Spleen (tissue), 11 donors: Measurements from ENCODE around the gene HJURP. TPM values are rescaled to one million over a fixed set of nuclear protein-coding genes. Genes with fewer than 3 reads are reported as not detected.
A peak's percentile ranks its signal among the peaks of the same experiment; 100 is the strongest.

Source experiments
- DNase-seq: peaks from one replicate; pipeline ENCODE4 v3.0.0-alpha.2; 2020
- H3K27ac ChIP-seq, 8 donors: fragments of 200-600 bp; sonication (generic) in 7 of 8; 1 replicate in 4 of 8; 2 replicates in 4 of 8; pipeline versions ENCODE4 v1.5.0 to v1.8.0; 2016 to 2021; ENCODE audit warnings: inconsistent platforms in 4 of 8, mild to moderate bottlenecking in 4 of 8, moderate library complexity in 1 of 8
- H3K27me3 ChIP-seq, 7 donors: fragments of 200-600 bp; sonication (generic) in 6 of 7; replicated peaks in 1 of 7; 1 replicate in 4 of 7; 2 replicates in 3 of 7; pipeline versions ENCODE4 v1.5.0 to v1.8.0; 2016 to 2021; ENCODE audit warnings: inconsistent platforms in 3 of 7, mild to moderate bottlenecking in 1 of 7
- H3K36me3 ChIP-seq, 6 donors: fragments of 200-600 bp; sonication (generic) in 5 of 6; 1 replicate in 4 of 6; 2 replicates in 2 of 6; pipeline versions ENCODE4 v1.5.0 to v1.8.0; 2016 to 2021; ENCODE audit warnings: inconsistent platforms in 2 of 6
- H3K4me1 ChIP-seq, 6 donors: fragments of 200-600 bp; sonication (generic) in 5 of 6; 1 replicate in 3 of 6; 2 replicates in 3 of 6; pipeline versions ENCODE4 v1.5.0 to v1.8.0; 2016 to 2021; ENCODE audit warnings: inconsistent platforms in 3 of 6
- H3K4me3 ChIP-seq, 8 donors: fragments of 200-600 bp; sonication (generic) in 7 of 8; 1 replicate in 4 of 8; 2 replicates in 4 of 8; pipeline versions ENCODE4 v1.5.0 to v1.8.0; 2016 to 2021; ENCODE audit warnings: inconsistent platforms in 4 of 8, mild to moderate bottlenecking in 4 of 8, moderate library complexity in 2 of 8
- H3K9me3 ChIP-seq, 8 donors: fragments of 200-600 bp; sonication (generic) in 7 of 8; 1 replicate in 4 of 8; 2 replicates in 4 of 8; pipeline versions ENCODE4 v1.5.0 to v1.8.0; 2016 to 2021; ENCODE audit warnings: inconsistent platforms in 4 of 8
- POLR2A ChIP-seq, 3 donors: fragments of 450-650 bp; IDR thresholded peaks; one replicate each; pipeline ENCODE4 v1.5.1; 2017; ENCODE audit warnings: antibody characterized with exemption in 3 of 3, mild to moderate bottlenecking in 1 of 3
- POLR2AphosphoS5 ChIP-seq, 3 donors: sonication (generic); formaldehyde crosslinking; IDR thresholded peaks; one replicate each; pipeline ENCODE4 v1.5.1; 2017; ENCODE audit warnings: antibody characterized with exemption in 3 of 3
- WGBS, 5 donors: extraction: QIAGEN DNeasy Blood & Tissue Kit in 3 of 5; methylation state at CpG; one replicate each; pipeline versions ENCODE4 v1.1.5 to v1.1.7; 2013 to 2018; 5-methylcytosine and 5-hydroxymethylcytosine counted together
- intact Hi-C: fragments of 100-400 bp; cut with DNase I; formaldehyde crosslinking; loops from one replicate; pipeline ENCODE4 v1.15.0; 2023; ENCODE audit warnings: low total_unique reads
- polyA plus RNA-seq, 3 donors: library from polyadenylated mRNA; stranded (reverse); fragments of 200-250 nt; gene quantifications; one replicate each; pipeline ENCODE4 v1.2.1, GENCODE V29; 2013
- total RNA-seq, 7 donors: library from RNA; depleted of rRNA in 3 of 7; stranded (reverse); fragments of >200 nt in 3 of 7; fragmentation: NEBNext Ultra II Directional in 4 of 7; extraction: Animal tissue kit (Norgen Biotek cat#: 25700) in 4 of 7; gene quantifications; one replicate each; pipeline versions ENCODE4 v1.1.0 to v1.2.1, GENCODE V29; 2016 to 2021
- TF ChIP-seq, protein P1 (sequence below), 11 experiments: fragments of 200-600 bp in 7 of 11; fragments of 450-650 bp in 4 of 11; sonication (generic) in 4 of 11; IDR thresholded peaks in 8 of 11; conservative IDR thresholded peaks in 3 of 11; 1 replicate in 7 of 11; 2 replicates in 4 of 11; pipeline versions ENCODE4 v1.4.0 to v1.8.0; 2016 to 2021; ENCODE audit warnings: antibody characterized with exemption in 11 of 11, inconsistent platforms in 4 of 11, mild to moderate bottlenecking in 1 of 11
- donor health status: healthy with polysubstance abuse.
- donor health status: DM: no; HTN: no; CAD: no; lungs with moderate emphysema.
- donor health status: DM: no; HTN: no; CAD: no.
- donor health status: Bipolar disorder and iron deficiency.
- donor health status: healthy.
- donor health status: DM: no; HTN: no; CAD: no.
- donor health status: DM: yes; HTN: yes; CAD: no.

Gene HJURP
- total and polyA plus RNA-seq, 10 donors: 1.4 to 7.4 (median 5.2) TPM

DNA sequence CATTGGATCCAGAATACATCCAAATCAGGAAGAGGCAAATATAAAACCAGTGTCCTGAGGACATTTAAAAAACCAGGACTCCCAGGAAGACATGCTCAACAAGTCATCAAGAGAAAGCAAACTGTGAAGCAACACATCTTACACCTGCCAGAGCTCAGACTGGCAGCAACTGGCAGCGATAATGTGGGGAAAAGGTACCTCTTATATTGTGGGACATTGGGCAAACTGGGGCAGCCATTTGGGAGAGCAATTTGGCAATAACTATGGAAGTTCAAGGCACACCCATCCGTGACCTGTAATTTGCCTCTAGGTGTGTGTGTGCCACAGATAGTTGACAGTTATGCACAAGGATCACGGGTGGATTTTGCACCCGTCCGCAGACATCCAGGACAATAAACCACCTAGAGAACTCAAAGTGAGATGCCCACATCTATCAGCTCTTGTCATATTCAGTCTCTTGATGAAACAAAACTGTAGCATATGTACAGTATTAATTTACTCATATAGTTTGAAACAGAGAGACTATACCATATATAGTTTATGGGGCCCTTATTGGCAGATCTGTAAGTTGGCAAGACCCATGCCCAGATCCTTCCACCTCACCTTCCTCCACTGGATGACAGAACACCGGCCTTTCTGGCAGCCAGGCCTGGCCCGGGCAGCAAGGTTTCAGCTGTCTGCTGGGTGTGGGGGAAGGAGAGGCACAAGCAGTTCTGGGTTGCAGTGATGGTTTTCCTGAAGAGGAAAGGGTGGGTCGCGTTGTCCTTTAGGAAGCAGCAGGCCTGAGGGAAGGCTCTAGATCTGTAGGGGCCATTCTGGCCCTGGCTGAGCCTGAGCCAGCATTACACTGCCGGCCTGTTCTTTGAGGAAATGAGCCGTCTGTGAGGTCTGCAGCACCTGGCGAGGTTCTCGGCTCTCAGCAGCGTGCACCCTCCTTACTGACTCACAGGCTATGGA lies 18.8 kb downstream of the HJURP start:
- Histone ChIP-seq H3K9me3 (no peaks in the 10 kb centered on the region), H3K4me3 (no peak overlapping the region), H3K27ac (no peak overlapping the region), H3K27me3 (no peaks in the 10 kb centered on the region), H3K4me1 (no peaks in the 10 kb centered on the region), H3K36me3 (peaks cover 0 to 68% (median 0%) of the 10 kb centered on the region in 6 donors)
- TF ChIP-seq POLR2AphosphoS5 (IDR thresholded peaks at IDR 0.05) (no peak), POLR2A (IDR thresholded peaks at IDR 0.05) (no peak)
- TF ChIP-seq, protein P1, sequence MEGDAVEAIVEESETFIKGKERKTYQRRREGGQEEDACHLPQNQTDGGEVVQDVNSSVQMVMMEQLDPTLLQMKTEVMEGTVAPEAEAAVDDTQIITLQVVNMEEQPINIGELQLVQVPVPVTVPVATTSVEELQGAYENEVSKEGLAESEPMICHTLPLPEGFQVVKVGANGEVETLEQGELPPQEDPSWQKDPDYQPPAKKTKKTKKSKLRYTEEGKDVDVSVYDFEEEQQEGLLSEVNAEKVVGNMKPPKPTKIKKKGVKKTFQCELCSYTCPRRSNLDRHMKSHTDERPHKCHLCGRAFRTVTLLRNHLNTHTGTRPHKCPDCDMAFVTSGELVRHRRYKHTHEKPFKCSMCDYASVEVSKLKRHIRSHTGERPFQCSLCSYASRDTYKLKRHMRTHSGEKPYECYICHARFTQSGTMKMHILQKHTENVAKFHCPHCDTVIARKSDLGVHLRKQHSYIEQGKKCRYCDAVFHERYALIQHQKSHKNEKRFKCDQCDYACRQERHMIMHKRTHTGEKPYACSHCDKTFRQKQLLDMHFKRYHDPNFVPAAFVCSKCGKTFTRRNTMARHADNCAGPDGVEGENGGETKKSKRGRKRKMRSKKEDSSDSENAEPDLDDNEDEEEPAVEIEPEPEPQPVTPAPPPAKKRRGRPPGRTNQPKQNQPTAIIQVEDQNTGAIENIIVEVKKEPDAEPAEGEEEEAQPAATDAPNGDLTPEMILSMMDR (IDR thresholded peaks at IDR 0.05 in 8 of 11, conservative IDR thresholded peaks at IDR 0.05 in 3 of 11): no peak
- WGBS, 5 donors: 84 to 89% (median 86%) methylated on average over 14 of the region's 14 CpGs
- DNase-seq: peak; percentile 16
- intact Hi-C loops: no loop called here

DNA sequence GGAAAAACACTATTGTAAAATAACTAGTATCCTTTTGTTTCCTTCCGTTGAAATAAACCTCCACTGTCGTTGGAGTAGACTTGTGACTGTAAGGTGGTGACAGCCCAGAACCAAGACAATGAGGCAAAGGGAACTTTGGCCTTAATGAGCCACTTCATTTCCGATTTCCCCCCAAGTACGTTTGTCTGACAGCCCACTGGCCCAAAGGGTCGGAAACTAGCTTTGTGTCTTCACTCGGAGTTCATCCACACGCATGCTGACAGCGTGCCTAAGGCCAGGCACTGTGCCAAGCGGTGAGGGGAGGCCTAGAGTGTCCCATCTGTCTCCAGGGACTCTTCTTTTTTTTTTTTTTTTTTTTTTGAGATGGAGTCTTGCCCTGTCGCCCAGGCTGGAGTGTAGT lies 21.0 kb downstream of the HJURP start:
- peak; percentile 30 for DNase-seq
- TF ChIP-seq POLR2AphosphoS5 (IDR thresholded peaks at IDR 0.05) (no peak), POLR2A (IDR thresholded peaks at IDR 0.05) (no peak)
- TF ChIP-seq, protein P1 (IDR thresholded peaks at IDR 0.05 in 8 of 11, conservative IDR thresholded peaks at IDR 0.05 in 3 of 11): no peak
- intact Hi-C loops: no loop called here

DNA sequence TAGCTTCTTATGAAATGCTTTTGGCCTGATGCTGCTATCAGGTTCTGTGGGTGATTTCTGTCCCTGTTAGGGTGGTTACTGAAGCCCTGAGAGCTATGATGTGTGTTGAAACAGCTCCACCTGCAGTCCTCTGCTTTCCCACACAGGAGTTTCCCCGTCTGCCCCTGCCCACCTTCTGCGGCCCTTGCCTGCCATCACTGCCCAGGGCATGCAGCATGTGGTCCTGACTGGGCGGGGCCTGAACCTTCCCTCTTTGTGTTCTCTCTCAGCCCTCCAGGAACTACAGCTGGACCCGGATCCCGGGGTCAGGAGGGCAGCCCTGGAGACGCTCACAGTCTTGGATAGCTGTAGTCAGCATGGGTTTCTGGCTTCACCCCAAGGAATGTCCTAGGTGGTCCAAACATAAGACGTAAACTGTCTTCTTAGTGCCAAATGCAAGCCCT lies 21.4 kb downstream of the HJURP start:
- DNase-seq: peak; percentile 46
- WGBS, 5 donors: 69 to 85% (median 73%) methylated on average over 5 to 7 of the region's 7 CpGs

More for the DNA sequence above, 21.0 kb downstream of the HJURP start:
- WGBS, 5 donors: 81 to 87% (median 85%) methylated on average over 10 of the region's 10 CpGs
- Histone ChIP-seq H3K4me1 (no peaks in the 10 kb centered on the region), H3K27ac (no peak overlapping the region), H3K36me3 (peaks cover 0 to 47% (median 0%) of the 10 kb centered on the region in 6 donors), H3K27me3 (peaks cover 0 to 4% (median 0%) of the 10 kb centered on the region in 7 donors), H3K9me3 (no peaks in the 10 kb centered on the region), H3K4me3 (no peak overlapping the region)

More for the DNA sequence above, 21.4 kb downstream of the HJURP start:
- H3K27me3 ChIP-seq: peaks cover 0 to 4% (median 0%) of the 10 kb centered on the region in 7 donors
- H3K36me3 ChIP-seq: peaks cover 0 to 42% (median 0%) of the 10 kb centered on the region in 6 donors
- H3K4me1 ChIP-seq: no peaks in the 10 kb centered on the region
- intact Hi-C loops: no loop called here
- H3K4me3 ChIP-seq: no peak overlapping the region
- TF ChIP-seq POLR2A (IDR thresholded peaks at IDR 0.05) (no peak), POLR2AphosphoS5 (IDR thresholded peaks at IDR 0.05) (no peak)
- TF ChIP-seq, protein P1 (IDR thresholded peaks at IDR 0.05 in 8 of 11, conservative IDR thresholded peaks at IDR 0.05 in 3 of 11): no peak
- H3K27ac ChIP-seq: no peak overlapping the region
- no peaks in the 10 kb centered on the region for H3K9me3 ChIP-seq
